ENCODE measurements around the gene SLC12A8. TPM values are rescaled to one million over a fixed set of nuclear protein-coding genes. Genes with fewer than 3 reads are reported as not detected.

SLC12A8 gene
- total and polyA plus RNA-seq, 9 of the 15 experiments (the other 6 are each of a cell fraction or from before 2014, with no cell fraction given), result 0.04 to 0.33 (median 0.09) TPM; not detected in 4

GRCh38 chr3:125075738-125076137 is 136.8 kb downstream of the SLC12A8 start (continued):
- TF ChIP-seq ZNF133 (CRISPR knock-in tag; IDR thresholded peaks at IDR 0.05) (no peak), ZNF384 (IDR thresholded peaks at IDR 0.05; ENCODE audit: low read depth, low read length) (no peak), IRF1 (CRISPR knock-in tag; IDR thresholded peaks at IDR 0.05; ENCODE audit: borderline replicate concordance) (no peak), ZNF639 (CRISPR knock-in tag; conservative IDR thresholded peaks at IDR 0.05 in 1 of 2, IDR thresholded peaks at IDR 0.05 in 1 of 2) (no peak)

- in situ Hi-C loops (cut with MboI), result no loop called here
- 0% methylated on average over 4 of the region's 7 CpGs for WGBS (ENCODE audit: insufficient coverage, low coverage, missing lambda C conversion rate)
- no peak for DNase-seq (ENCODE audit: extremely low read depth in 1 of 4, low spot score in 3 of 4)
- no peak for FAIRE-seq
- TF ChIP-seq POLR2B (IDR thresholded peaks at IDR 0.05; ENCODE audit: low read depth, partially characterized antibody) (no peak), ETV1 (tag; conservative IDR thresholded peaks at IDR 0.05; ENCODE audit: low read depth) (no peak), TCF7 (IDR thresholded peaks at IDR 0.05; ENCODE audit: borderline replicate concordance) (no peak), TAL1 (IDR thresholded peaks at IDR 0.05) (no peak), HDAC1 (IDR thresholded peaks at IDR 0.05) (no peak), PML (IDR thresholded peaks at IDR 0.05; ENCODE audit: low read length) (no peak), ZNF695 (CRISPR knock-in tag; IDR thresholded peaks at IDR 0.05) (no peak), FOXK2 (conservative IDR thresholded peaks at IDR 0.05 in 1 of 2, IDR thresholded peaks at IDR 0.05 in 1 of 2; ENCODE audit: low read depth in 2 of 2) (no peak), ZFP91 (CRISPR knock-in tag; IDR thresholded peaks at IDR 0.05) (no peak), RFX1 (IDR thresholded peaks at IDR 0.05) (no peak), PTRF (tag; IDR thresholded peaks at IDR 0.05) (no peak)
- intact Hi-C loops (cut with micrococcal nuclease), result no loop called here
- Histone ChIP-seq H3K27ac (ENCODE audit: extremely low read depth, low read depth, low read length) (no peak overlapping the region), H3K36me3 (ENCODE audit: control insufficient read depth, insufficient read depth, low read length) (no peaks in the 10 kb centered on the region), H2AFZ (ENCODE audit: low read depth, low read length) (no peak overlapping the region), H3K4me3 (no peak overlapping the region), H3K4me1 (replicated peaks in 1 of 2; ENCODE audit: control insufficient read depth in 2 of 2, insufficient read depth in 2 of 2, low read length in 2 of 2) (no peaks in the 10 kb centered on the region), H3K27me3 (ENCODE audit: control insufficient read depth in 2 of 2, insufficient read depth in 2 of 2, low read length in 2 of 2) (peaks cover 0 to 10% of the 10 kb centered on the region in 2 experiments; a peak in 2 of 5 replicates), H3K9me3 (replicated peaks; ENCODE audit: control insufficient read depth, insufficient read depth, low read depth, low read length) (no peaks in the 10 kb centered on the region), H3K4me2 (ENCODE audit: insufficient read depth, low read length) (no peak overlapping the region), H4K20me1 (replicated peaks; ENCODE audit: control insufficient read depth, insufficient read depth, low read length) (no peaks in the 10 kb centered on the region), H3K9ac (ENCODE audit: insufficient read depth in 1 of 2, low read depth in 2 of 2, low read length in 2 of 2) (no peak overlapping the region), H3K79me2 (ENCODE audit: control insufficient read depth, insufficient read depth, low read length) (no peaks in the 10 kb centered on the region), H3K9me1 (ENCODE audit: control insufficient read depth, insufficient read depth, low read length) (no peaks in the 10 kb centered on the region)
- no TSS peak for BruUV-seq (replicated peaks)
- no peak for ATAC-seq
- ChIA-PET CTCF (ENCODE audit: low intra/inter-chr PET ratio) (no interaction called here), POLR2A (no interaction called here)
These were observed 139.1 kb downstream of the SLC12A8 start for GRCh38 chr3:125073390-125073905.
